Measurements from ENCODE around the gene SAC3D1.

DNA sequence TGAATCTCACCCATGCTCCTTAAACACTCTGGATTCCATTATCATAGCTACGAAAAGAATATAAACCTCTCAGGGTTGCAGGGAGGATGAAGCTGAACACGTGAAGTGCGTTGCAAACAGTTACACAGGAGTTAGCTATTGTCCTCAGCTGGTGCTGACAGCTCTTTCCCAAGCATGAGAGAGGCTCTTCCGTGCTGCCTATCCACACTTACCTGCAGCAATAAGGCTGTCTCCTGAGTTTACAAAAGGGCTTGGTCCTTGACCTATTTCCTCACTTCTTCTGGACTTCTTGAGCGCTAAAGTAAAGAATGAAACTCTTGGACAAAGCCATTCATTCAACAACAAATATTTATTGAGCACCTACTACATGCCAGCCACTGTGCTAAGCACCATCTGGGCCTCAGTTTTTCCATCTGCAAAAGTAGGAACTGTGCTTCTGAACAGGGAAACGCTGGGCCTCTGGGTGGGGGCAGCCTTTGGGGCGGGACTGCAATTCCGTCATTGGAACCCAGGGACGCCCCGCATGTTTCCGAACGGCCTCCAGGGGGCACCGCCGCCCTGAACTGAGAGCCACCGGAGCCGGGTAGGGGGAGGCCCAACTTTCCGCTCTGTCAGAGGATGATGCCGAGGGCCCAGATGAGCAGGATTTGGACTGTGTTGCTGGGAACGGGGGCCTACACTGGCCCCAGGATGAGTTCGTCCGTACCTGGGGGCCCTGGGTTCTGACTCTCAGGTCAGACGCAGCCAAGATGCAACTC is 27.7 kb upstream of the SAC3D1 start:
- TF ChIP-seq, protein P1, sequence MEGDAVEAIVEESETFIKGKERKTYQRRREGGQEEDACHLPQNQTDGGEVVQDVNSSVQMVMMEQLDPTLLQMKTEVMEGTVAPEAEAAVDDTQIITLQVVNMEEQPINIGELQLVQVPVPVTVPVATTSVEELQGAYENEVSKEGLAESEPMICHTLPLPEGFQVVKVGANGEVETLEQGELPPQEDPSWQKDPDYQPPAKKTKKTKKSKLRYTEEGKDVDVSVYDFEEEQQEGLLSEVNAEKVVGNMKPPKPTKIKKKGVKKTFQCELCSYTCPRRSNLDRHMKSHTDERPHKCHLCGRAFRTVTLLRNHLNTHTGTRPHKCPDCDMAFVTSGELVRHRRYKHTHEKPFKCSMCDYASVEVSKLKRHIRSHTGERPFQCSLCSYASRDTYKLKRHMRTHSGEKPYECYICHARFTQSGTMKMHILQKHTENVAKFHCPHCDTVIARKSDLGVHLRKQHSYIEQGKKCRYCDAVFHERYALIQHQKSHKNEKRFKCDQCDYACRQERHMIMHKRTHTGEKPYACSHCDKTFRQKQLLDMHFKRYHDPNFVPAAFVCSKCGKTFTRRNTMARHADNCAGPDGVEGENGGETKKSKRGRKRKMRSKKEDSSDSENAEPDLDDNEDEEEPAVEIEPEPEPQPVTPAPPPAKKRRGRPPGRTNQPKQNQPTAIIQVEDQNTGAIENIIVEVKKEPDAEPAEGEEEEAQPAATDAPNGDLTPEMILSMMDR (IDR thresholded peaks at IDR 0.05): peak; percentile 78 to 87 (median 84)
- TF ChIP-seq POLR2A (IDR thresholded peaks at IDR 0.05): peak; percentile 52

All from right lobe of liver (tissue), 4 donors.